Measurements from ENCODE around the gene DBNDD1.
A peak's percentile ranks its signal among the peaks of the same experiment; 100 is the strongest.

DBNDD1 gene

DNA sequence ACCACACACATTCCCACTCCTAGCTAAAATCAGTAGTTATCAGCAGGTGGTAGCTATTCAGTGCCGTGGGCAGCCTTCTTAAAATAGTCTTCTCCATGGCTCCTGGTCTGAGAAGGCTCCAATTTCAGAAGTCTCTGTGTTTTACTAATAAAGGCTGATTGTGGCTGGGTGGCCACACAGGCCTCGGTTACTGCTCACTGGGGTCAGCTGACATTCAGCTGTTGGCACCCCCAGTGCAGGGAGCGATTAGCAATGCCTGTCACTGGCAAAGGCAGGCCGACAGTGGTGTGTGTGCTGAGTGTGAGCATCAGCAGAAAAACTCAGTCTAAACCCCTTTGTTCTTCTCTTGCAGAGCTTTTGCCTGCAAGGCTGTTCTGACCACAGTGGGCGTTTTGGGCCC is 16.6 kb upstream of the DBNDD1 start:
- no peak overlapping the region for H3K4me3 ChIP-seq (ENCODE audit: low read depth, low read length)
- no peaks in the 10 kb centered on the region for H3K4me1 ChIP-seq (ENCODE audit: control insufficient read depth, insufficient read depth, low read length)
- ChIA-PET CTCF (interaction anchor here (1.5 kb wide), 1 partner anchor 11 kb away, joined by 5 read pairs; no protein-coding TSS in a partner anchor), POLR2A (interaction anchor here (0.6 to 2.5 kb wide), 3 partner anchors 13 to 60 kb away, joined by 4 to 11 read pairs (median 6); no protein-coding TSS in a partner anchor)
- H3K36me3 ChIP-seq (ENCODE audit: control insufficient read depth in 2 of 2, insufficient read depth in 1 of 2, low read length in 2 of 2) = peaks cover 4 to 90% of the 10 kb centered on the region in 2 experiments; a peak in 2 of 3 replicates
- TF ChIP-seq ZNF366 (tag by site-specific recombination; conservative IDR thresholded peaks at IDR 0.05) = no peak
- TF ChIP-seq REPIN1 (tag by site-specific recombination; IDR thresholded peaks at IDR 0.05; ENCODE audit: low read depth) = no peak
- TF ChIP-seq, protein P1, sequence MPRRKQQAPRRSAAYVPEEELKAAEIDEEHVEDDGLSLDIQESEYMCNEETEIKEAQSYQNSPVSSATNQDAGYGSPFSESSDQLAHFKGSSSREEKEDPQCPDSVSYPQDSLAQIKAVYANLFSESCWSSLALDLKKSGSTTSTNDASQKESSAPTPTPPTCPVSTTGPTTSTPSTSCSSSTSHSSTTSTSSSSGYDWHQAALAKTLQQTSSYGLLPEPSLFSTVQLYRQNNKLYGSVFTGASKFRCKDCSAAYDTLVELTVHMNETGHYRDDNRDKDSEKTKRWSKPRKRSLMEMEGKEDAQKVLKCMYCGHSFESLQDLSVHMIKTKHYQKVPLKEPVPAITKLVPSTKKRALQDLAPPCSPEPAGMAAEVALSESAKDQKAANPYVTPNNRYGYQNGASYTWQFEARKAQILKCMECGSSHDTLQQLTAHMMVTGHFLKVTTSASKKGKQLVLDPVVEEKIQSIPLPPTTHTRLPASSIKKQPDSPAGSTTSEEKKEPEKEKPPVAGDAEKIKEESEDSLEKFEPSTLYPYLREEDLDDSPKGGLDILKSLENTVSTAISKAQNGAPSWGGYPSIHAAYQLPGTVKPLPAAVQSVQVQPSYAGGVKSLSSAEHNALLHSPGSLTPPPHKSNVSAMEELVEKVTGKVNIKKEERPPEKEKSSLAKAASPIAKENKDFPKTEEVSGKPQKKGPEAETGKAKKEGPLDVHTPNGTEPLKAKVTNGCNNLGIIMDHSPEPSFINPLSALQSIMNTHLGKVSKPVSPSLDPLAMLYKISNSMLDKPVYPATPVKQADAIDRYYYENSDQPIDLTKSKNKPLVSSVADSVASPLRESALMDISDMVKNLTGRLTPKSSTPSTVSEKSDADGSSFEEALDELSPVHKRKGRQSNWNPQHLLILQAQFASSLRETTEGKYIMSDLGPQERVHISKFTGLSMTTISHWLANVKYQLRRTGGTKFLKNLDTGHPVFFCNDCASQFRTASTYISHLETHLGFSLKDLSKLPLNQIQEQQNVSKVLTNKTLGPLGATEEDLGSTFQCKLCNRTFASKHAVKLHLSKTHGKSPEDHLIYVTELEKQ (tag by site-specific recombination; IDR thresholded peaks at IDR 0.05; ENCODE audit: borderline replicate concordance) = no peak
- 0 out of 2 replicates have a peak, but pooled peaks have one; percentile 21 for TF ChIP-seq EGR2 (tag by site-specific recombination; IDR thresholded peaks at IDR 0.05; ENCODE audit: low read depth)
- TF ChIP-seq, protein P2, sequence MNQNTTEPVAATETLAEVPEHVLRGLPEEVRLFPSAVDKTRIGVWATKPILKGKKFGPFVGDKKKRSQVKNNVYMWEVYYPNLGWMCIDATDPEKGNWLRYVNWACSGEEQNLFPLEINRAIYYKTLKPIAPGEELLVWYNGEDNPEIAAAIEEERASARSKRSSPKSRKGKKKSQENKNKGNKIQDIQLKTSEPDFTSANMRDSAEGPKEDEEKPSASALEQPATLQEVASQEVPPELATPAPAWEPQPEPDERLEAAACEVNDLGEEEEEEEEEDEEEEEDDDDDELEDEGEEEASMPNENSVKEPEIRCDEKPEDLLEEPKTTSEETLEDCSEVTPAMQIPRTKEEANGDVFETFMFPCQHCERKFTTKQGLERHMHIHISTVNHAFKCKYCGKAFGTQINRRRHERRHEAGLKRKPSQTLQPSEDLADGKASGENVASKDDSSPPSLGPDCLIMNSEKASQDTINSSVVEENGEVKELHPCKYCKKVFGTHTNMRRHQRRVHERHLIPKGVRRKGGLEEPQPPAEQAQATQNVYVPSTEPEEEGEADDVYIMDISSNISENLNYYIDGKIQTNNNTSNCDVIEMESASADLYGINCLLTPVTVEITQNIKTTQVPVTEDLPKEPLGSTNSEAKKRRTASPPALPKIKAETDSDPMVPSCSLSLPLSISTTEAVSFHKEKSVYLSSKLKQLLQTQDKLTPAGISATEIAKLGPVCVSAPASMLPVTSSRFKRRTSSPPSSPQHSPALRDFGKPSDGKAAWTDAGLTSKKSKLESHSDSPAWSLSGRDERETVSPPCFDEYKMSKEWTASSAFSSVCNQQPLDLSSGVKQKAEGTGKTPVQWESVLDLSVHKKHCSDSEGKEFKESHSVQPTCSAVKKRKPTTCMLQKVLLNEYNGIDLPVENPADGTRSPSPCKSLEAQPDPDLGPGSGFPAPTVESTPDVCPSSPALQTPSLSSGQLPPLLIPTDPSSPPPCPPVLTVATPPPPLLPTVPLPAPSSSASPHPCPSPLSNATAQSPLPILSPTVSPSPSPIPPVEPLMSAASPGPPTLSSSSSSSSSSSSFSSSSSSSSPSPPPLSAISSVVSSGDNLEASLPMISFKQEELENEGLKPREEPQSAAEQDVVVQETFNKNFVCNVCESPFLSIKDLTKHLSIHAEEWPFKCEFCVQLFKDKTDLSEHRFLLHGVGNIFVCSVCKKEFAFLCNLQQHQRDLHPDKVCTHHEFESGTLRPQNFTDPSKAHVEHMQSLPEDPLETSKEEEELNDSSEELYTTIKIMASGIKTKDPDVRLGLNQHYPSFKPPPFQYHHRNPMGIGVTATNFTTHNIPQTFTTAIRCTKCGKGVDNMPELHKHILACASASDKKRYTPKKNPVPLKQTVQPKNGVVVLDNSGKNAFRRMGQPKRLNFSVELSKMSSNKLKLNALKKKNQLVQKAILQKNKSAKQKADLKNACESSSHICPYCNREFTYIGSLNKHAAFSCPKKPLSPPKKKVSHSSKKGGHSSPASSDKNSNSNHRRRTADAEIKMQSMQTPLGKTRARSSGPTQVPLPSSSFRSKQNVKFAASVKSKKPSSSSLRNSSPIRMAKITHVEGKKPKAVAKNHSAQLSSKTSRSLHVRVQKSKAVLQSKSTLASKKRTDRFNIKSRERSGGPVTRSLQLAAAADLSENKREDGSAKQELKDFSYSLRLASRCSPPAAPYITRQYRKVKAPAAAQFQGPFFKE (tag by site-specific recombination; IDR thresholded peaks at IDR 0.05; ENCODE audit: borderline replicate concordance) = no peak
- peak; percentile 63 for TF ChIP-seq ZBTB17 (tag by site-specific recombination; IDR thresholded peaks at IDR 0.05)
- peak; percentile 83; the same call in 1 of the 2 replicates for TF ChIP-seq ZNF23 (tag by site-specific recombination; IDR thresholded peaks at IDR 0.05; ENCODE audit: borderline replicate concordance)
- TF ChIP-seq, protein P3, sequence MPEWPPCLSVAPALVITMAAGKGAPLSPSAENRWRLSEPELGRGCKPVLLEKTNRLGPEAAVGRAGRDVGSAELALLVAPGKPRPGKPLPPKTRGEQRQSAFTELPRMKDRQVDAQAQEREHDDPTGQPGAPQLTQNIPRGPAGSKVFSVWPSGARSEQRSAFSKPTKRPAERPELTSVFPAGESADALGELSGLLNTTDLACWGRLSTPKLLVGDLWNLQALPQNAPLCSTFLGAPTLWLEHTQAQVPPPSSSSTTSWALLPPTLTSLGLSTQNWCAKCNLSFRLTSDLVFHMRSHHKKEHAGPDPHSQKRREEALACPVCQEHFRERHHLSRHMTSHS (tag by site-specific recombination; IDR thresholded peaks at IDR 0.05) = no peak
- TF ChIP-seq KLF7 (tag by site-specific recombination; IDR thresholded peaks at IDR 0.05; ENCODE audit: borderline replicate concordance) = no peak
- TF ChIP-seq ZNF777 (tag by site-specific recombination; IDR thresholded peaks at IDR 0.05; ENCODE audit: borderline replicate concordance) = no peak
- no peak overlapping the region for H3K27ac ChIP-seq (ENCODE audit: extremely low read depth, low read depth, low read length)
- no peaks in the 10 kb centered on the region for H3K9me3 ChIP-seq (ENCODE audit: control insufficient read depth, insufficient read depth, low read depth, low read length)

DNA sequence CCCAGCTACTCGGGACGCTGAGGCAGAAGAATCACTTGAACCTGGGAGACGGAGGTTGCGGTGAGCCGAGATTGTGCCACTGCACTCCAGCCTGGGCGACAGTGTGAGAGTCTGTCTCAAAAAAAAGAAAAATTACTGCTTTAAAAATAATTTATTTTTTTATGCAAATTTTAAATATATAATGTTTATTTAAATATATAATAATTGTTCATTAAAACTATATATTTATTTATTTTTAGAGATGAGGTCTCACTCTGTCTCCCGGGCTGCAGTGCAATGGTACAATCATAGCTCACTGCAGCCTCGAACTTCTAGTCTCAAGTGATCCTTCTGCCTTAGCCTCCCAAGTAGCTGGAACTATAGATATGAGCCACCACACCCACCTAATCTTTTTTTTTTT is 15.2 kb upstream of the DBNDD1 start:
- TF ChIP-seq, protein P4, sequence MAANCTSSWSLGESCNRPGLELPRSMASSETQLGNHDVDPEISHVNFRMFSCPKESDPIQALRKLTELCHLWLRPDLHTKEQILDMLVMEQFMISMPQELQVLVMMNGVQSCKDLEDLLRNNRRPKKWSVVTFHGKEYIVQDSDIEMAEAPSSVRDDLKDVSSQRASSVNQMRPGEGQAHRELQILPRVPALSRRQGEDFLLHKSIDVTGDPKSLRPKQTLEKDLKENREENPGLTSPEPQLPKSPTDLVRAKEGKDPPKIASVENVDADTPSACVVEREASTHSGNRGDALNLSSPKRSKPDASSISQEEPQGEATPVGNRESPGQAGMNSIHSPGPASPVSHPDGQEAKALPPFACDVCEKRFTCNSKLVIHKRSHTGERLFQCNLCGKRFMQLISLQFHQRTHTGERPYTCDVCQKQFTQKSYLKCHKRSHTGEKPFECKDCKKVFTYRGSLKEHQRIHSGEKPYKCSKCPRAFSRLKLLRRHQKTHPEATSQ (tag by site-specific recombination; IDR thresholded peaks at IDR 0.05) = no peak
- TF ChIP-seq HOXA7 (CRISPR knock-in tag; IDR thresholded peaks at IDR 0.05; ENCODE audit: borderline replicate concordance) (no peak), ZNF664 (tag by site-specific recombination; IDR thresholded peaks at IDR 0.05) (peak; percentile 87)
- Histone ChIP-seq H3K4me3 (ENCODE audit: low read depth, low read length) (no peak overlapping the region), H3K27ac (ENCODE audit: extremely low read depth, low read depth, low read length) (no peak overlapping the region), H3K36me3 (ENCODE audit: control insufficient read depth in 2 of 2, insufficient read depth in 1 of 2, low read length in 2 of 2) (peaks cover 4 to 84% of the 10 kb centered on the region in 2 experiments; a peak in 2 of 3 replicates), H3K9me3 (ENCODE audit: control insufficient read depth, insufficient read depth, low read depth, low read length) (no peaks in the 10 kb centered on the region), H3K4me1 (ENCODE audit: control insufficient read depth, insufficient read depth, low read length) (no peaks in the 10 kb centered on the region)
- ChIA-PET CTCF (no interaction called here), POLR2A (interaction anchor here (0.9 to 2.5 kb wide), 2 partner anchors 8 to 11 kb away, joined by 6 to 7 read pairs; no protein-coding TSS in a partner anchor)

Data from HEK293 (cell line).